Stimulated activated effector memory CD8-positive, alpha-beta T cell treated with anti-CD3 and anti-CD28 coated beads, Interleukin-12 subunit alpha, Interleukin-12 subunit beta, amount 100 ng/mL, for 72 hours (primary cell): ENCODE results near the gene FKBP8.
"Not testable (repeated sequence)": the region's sequence is repeated elsewhere in the genome, so short reads cannot be mapped to it uniquely, and the experiment has no call there.

Experiments
- ATAC-seq: fragments of 150-1000 bp; cut with Tn5 transposase; 2 replicates; pipeline ENCODE4 v1.10.0; 2021
- DNase-seq, 2 donors: peaks; one replicate each; pipeline ENCODE4 v3.0.0; 2021 to 2022; ENCODE audit warnings: low spot score in 2 of 2
- H3K27ac Mint-ChIP-seq: one replicate; pipeline ENCODE4 v1.8.0; 2022; ENCODE audit warnings: mild to moderate bottlenecking, mixed read lengths
- H3K36me3 Mint-ChIP-seq: one replicate; pipeline ENCODE4 v1.8.0; 2022; ENCODE audit warnings: mild to moderate bottlenecking, mixed read lengths
- H3K4me1 Mint-ChIP-seq: one replicate; pipeline ENCODE4 v1.8.0; 2022; ENCODE audit warnings: mixed read lengths
- H3K4me3 Mint-ChIP-seq: one replicate; pipeline ENCODE4 v1.8.0; 2022; ENCODE audit warnings: mild to moderate bottlenecking, mixed read lengths
- H3K9me3 Mint-ChIP-seq: one replicate; pipeline ENCODE4 v1.8.0; 2022; ENCODE audit warnings: mixed read lengths

Gene FKBP8

GRCh38 chr19:18540200-18540599, 3.2 kb downstream of the FKBP8 start:
- not testable (repeated sequence) for H3K9me3 Mint-ChIP-seq, DNase-seq, H3K4me3 Mint-ChIP-seq, ATAC-seq
- Mint-ChIP-seq H3K36me3 (peaks cover 93% of the 10 kb centered on the region), H3K4me1 (peaks cover 32% of the 10 kb centered on the region), H3K27ac (peak overlapping the region; percentile 32)

- no peak for ATAC-seq
- no peak for DNase-seq
- H3K36me3 Mint-ChIP-seq = peaks cover 93% of the 10 kb centered on the region
- peaks cover 29% of the 10 kb centered on the region for H3K4me1 Mint-ChIP-seq
- no peak overlapping the region for H3K4me3 Mint-ChIP-seq
- H3K27ac Mint-ChIP-seq = no peak overlapping the region
- no peaks in the 10 kb centered on the region for H3K9me3 Mint-ChIP-seq
These were observed 4.0 kb downstream of the FKBP8 start for GRCh38 chr19:18539372-18539771.

GRCh38 chr19:18538115-18538514, 5.3 kb downstream of the FKBP8 start:
- no peak for DNase-seq
- H3K36me3 Mint-ChIP-seq = peaks cover 96% of the 10 kb centered on the region
- no peak overlapping the region for H3K27ac Mint-ChIP-seq
- ATAC-seq = no peak
- no peak overlapping the region for H3K4me3 Mint-ChIP-seq
- no peaks in the 10 kb centered on the region for H3K9me3 Mint-ChIP-seq
- H3K4me1 Mint-ChIP-seq = peaks cover 22% of the 10 kb centered on the region

GRCh38 chr19:18537431-18537830, 5.9 kb downstream of the FKBP8 start:
- Mint-ChIP-seq H3K27ac (no peak overlapping the region), H3K9me3 (no peaks in the 10 kb centered on the region), H3K4me3 (no peak overlapping the region), H3K36me3 (peaks cover 100% of the 10 kb centered on the region), H3K4me1 (peaks cover 18% of the 10 kb centered on the region)
- DNase-seq (no peak), ATAC-seq (no peak)

GRCh38 chr19:18536475-18536874, 6.9 kb downstream of the FKBP8 start:
- Mint-ChIP-seq H3K36me3 (peaks cover 99% of the 10 kb centered on the region), H3K9me3 (no peaks in the 10 kb centered on the region), H3K4me1 (peaks cover 8% of the 10 kb centered on the region), H3K4me3 (no peak overlapping the region), H3K27ac (no peak overlapping the region)
- no peak for ATAC-seq
- no peak for DNase-seq

- H3K27ac Mint-ChIP-seq = peak overlapping the region; percentile 17
- H3K4me3 Mint-ChIP-seq = no peak overlapping the region
- peaks cover 75% of the 10 kb centered on the region for H3K36me3 Mint-ChIP-seq
- DNase-seq (no peak), ATAC-seq (no peak)
- no peaks in the 10 kb centered on the region for H3K4me1 Mint-ChIP-seq
- no peaks in the 10 kb centered on the region for H3K9me3 Mint-ChIP-seq
These were observed 10.3 kb downstream of the FKBP8 start for GRCh38 chr19:18533058-18533457.

- H3K4me3 Mint-ChIP-seq = no peak overlapping the region
- no peaks in the 10 kb centered on the region for H3K4me1 Mint-ChIP-seq
- peaks cover 68% of the 10 kb centered on the region for H3K36me3 Mint-ChIP-seq
- no peak for ATAC-seq
- peak overlapping the region; percentile 17 for H3K27ac Mint-ChIP-seq
- H3K9me3 Mint-ChIP-seq = no peaks in the 10 kb centered on the region
- no peak for DNase-seq
These were observed 11.0 kb downstream of the FKBP8 start for GRCh38 chr19:18532168-18532890.

- H3K36me3 Mint-ChIP-seq = peaks cover 59% of the 10 kb centered on the region
- no peaks in the 10 kb centered on the region for H3K4me1 Mint-ChIP-seq
- H3K27ac Mint-ChIP-seq = no peak overlapping the region
- no peak for ATAC-seq
- DNase-seq = no peak
- H3K4me3 Mint-ChIP-seq = no peak overlapping the region
- H3K9me3 Mint-ChIP-seq = no peaks in the 10 kb centered on the region
These were observed 11.9 kb downstream of the FKBP8 start for GRCh38 chr19:18531485-18531884.

GRCh38 chr19:18529782-18530181, 13.6 kb downstream of the FKBP8 start:
- H3K4me3 Mint-ChIP-seq = no peak overlapping the region
- no peak for DNase-seq
- no peak overlapping the region for H3K27ac Mint-ChIP-seq
- H3K4me1 Mint-ChIP-seq = no peaks in the 10 kb centered on the region
- peaks cover 42% of the 10 kb centered on the region for H3K36me3 Mint-ChIP-seq
- no peaks in the 10 kb centered on the region for H3K9me3 Mint-ChIP-seq
- ATAC-seq = peak; percentile 29

GRCh38 chr19:18526316-18526715, 17.1 kb downstream of the FKBP8 start:
- DNase-seq (no peak), ATAC-seq (no peak)
- H3K4me1 Mint-ChIP-seq = no peaks in the 10 kb centered on the region
- no peak overlapping the region for H3K27ac Mint-ChIP-seq
- H3K4me3 Mint-ChIP-seq = no peak overlapping the region
- H3K9me3 Mint-ChIP-seq = no peaks in the 10 kb centered on the region
- H3K36me3 Mint-ChIP-seq = peaks cover 16% of the 10 kb centered on the region

GRCh38 chr19:18523841-18524240, 19.5 kb downstream of the FKBP8 start:
- Mint-ChIP-seq H3K4me1 (peaks cover 19% of the 10 kb centered on the region), H3K4me3 (peak overlapping the region; percentile 96), H3K36me3 (peaks cover 33% of the 10 kb centered on the region), H3K9me3 (no peaks in the 10 kb centered on the region), H3K27ac (peak overlapping the region; percentile 67)
- no peak for DNase-seq
- ATAC-seq = no peak

GRCh38 chr19:18522862-18523440, 20.4 kb downstream of the FKBP8 start:
- peaks cover 31% of the 10 kb centered on the region for H3K36me3 Mint-ChIP-seq
- ATAC-seq, DNase-seq, H3K9me3 Mint-ChIP-seq: not testable (repeated sequence)
- H3K27ac Mint-ChIP-seq = peak overlapping the region; percentile 96
- H3K4me3 Mint-ChIP-seq = peak overlapping the region; percentile 96
- H3K4me1 Mint-ChIP-seq = peaks cover 28% of the 10 kb centered on the region

GRCh38 chr19:18522124-18522861, 21.1 kb downstream of the FKBP8 start:
- peak; percentile 95 for ATAC-seq
- Mint-ChIP-seq H3K9me3 (no peaks in the 10 kb centered on the region), H3K4me3 (peak overlapping the region; percentile 96), H3K27ac (peak overlapping the region; percentile 96), H3K36me3 (peaks cover 37% of the 10 kb centered on the region), H3K4me1 (peaks cover 34% of the 10 kb centered on the region)
- peak; percentile 99 to 100 for DNase-seq

GRCh38 chr19:18521692-18522123, 21.7 kb downstream of the FKBP8 start, which contains the start of gene ELL:
TSS of gene ELL (minus strand) at chr19:18522070. CDS start at chr19:18522055, 15 bp downstream.
- Mint-ChIP-seq H3K9me3 (no peaks in the 10 kb centered on the region), H3K36me3 (peaks cover 37% of the 10 kb centered on the region)
- peak; percentile 5 for ATAC-seq

GRCh38 chr19:18520848-18521691, 22.3 kb downstream of the FKBP8 start:
- H3K27ac Mint-ChIP-seq = peak overlapping the region; percentile 96
- H3K9me3 Mint-ChIP-seq = no peaks in the 10 kb centered on the region
- ATAC-seq = no peak
- H3K4me3 Mint-ChIP-seq = peak overlapping the region; percentile 96
- H3K36me3 Mint-ChIP-seq = peaks cover 37% of the 10 kb centered on the region
- peaks cover 45% of the 10 kb centered on the region for H3K4me1 Mint-ChIP-seq
- DNase-seq = peak in 1 of 2 donors; percentile 67

More at GRCh38 chr19:18521692-18522123, 21.7 kb downstream of the FKBP8 start, which contains the start of gene ELL:
- peak within 1 kb of the TSS; percentile 96 for H3K4me3 Mint-ChIP-seq
- DNase-seq = no peak
- peaks cover 39% of the 10 kb centered on the region for H3K4me1 Mint-ChIP-seq
- peak within 1 kb of the TSS; percentile 96 for H3K27ac Mint-ChIP-seq
